T47D (cell line): ENCODE results near the gene EN2.

Experiments
- DNase-seq, 2 experiments: peaks; one replicate each; pipeline versions ENCODE4 v3.0.0 to v3.0.0-alpha.2; 2011 to 2012; ENCODE audit warnings: low read depth in 1 of 2, low spot score in 1 of 2
- JUND ChIP-seq: IDR thresholded peaks from 2 replicates; pipeline ENCODE4 v1.6.1; 2012; ENCODE audit warnings: low read depth
- in situ Hi-C: cut with HindIII; loops from 2 replicates; pipeline ENCODE4 v1.10.0; 2016; ENCODE audit warnings: low sequenced_read_pairs, low pct_unique_long_range_greater_than_20kb

Gene EN2

GRCh38 chr7:155458111-155458877, at the start of gene EN2:
EN2 (plus strand) TSS chr7:155458129; CDS start chr7:155458378, 249 bp downstream.
- TF ChIP-seq JUND = no peak
- no peak for DNase-seq
- in situ Hi-C loops = no loop called here

- no peak for DNase-seq
- no peak for TF ChIP-seq JUND
- in situ Hi-C loops = no loop called here
These were observed 49.0 kb upstream of the EN2 start for GRCh38 chr7:155408651-155409586.

DNA sequence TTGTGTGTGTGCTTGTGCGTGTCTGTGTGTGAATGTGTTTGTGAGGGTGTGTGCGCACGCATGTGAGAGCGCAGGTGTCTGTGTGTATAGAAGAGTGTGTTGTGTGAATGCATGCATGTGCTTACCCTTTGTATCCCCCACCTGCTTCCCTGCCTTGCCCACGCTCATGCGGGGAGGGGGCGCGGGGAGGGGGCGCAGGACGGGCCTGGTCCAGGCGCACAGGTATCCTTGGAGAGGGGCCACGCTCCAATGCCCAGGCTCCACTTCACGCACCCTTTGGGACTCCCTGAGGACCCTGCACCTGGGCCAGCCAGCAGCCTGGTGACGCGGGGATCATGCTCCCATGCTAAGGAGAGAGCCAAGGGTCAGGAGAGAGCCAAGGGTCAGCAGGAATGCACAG, 47.9 kb upstream of the EN2 start:
- in situ Hi-C loops = no loop called here
- no peak for TF ChIP-seq JUND
- no peak for DNase-seq

DNA sequence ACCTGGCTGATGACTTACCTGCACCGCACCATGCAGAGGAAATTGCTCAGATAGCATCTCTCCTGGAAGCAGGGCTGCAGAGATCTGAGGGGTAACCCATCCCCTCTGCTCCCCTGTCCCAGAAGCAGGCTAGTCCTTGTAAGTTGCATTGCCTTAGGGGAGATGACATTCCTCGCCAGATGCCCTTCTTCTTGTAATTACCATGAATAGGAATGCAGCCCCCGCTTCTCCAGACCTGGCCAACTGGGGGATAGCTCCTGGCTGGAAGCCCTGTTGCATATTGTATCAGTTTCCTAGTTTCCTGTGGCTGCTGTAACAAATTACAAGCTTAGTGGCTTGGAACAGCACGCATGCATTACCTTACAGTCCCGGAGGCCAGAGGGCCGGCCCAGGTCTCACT, 47.5 kb upstream of the EN2 start:
- TF ChIP-seq JUND = no peak
- DNase-seq = no peak
- in situ Hi-C loops = no loop called here

- no peak for DNase-seq
- in situ Hi-C loops = no loop called here
- no peak for TF ChIP-seq JUND
These were observed 46.1 kb upstream of the EN2 start for GRCh38 chr7:155411718-155412415.

GRCh38 chr7:155412416-155413253, 45.3 kb upstream of the EN2 start:
- in situ Hi-C loops = no loop called here
- peak; percentile 46 to 65 for DNase-seq

GRCh38 chr7:155414547-155415492, 43.1 kb upstream of the EN2 start:
- DNase-seq = peak in 1 of 2 experiments; percentile 34
- no peak for TF ChIP-seq JUND
- in situ Hi-C loops = no loop called here

More at GRCh38 chr7:155412416-155413253, 45.3 kb upstream of the EN2 start:
- TF ChIP-seq JUND = no peak

DNA sequence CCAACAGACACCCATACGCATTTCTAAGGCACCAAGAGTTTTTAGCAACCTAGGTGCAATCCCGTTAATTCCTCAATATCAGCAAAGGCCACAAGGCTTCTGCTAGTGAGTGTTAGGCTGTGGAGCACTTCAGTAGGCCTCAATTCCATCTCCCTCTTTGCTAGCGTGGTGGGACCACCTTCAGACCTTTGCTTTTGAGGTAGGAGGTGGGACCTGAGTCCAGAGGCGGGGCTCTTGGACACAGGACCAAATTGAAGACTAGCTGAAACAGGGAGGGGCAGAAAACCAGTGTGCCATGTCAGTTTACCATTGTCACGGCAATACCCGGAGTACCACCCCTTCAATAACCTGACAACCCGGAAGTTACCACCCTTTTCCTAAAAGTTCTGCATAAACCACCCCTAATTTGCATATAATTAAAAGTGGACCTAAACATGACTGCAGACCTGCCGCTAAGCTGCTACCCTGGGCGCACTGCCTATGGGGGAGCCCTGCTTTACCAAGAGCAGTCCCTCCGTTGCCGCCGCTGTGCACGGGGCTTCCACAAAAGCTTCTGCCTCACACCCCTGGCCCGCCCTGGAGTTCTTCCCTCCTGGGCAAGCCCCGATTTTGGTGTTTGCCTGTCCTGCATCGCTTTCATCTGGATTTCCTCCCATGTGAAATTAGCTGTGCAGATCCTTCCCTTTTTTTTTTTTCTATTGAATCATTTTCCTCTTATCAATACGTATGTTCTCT, 41.1 kb upstream of the EN2 start:
- DNase-seq = no peak
- in situ Hi-C loops = no loop called here
- no peak for TF ChIP-seq JUND

- no peak for DNase-seq
- in situ Hi-C loops = no loop called here
- no peak for TF ChIP-seq JUND
These were observed 39.6 kb upstream of the EN2 start for GRCh38 chr7:155418304-155418703.
